ENCODE measurements around the gene FARS2. TPM values are rescaled to one million over a fixed set of nuclear protein-coding genes. Genes with fewer than 3 reads are reported as not detected.

FARS2 gene
- total and polyA plus RNA-seq, 2 donors (not counting 1 experiment from before 2014, with no cell fraction given): 33.0 to 35.5 TPM

- intact Hi-C loops (cut with micrococcal nuclease): no loop called here
Observed at GRCh38 chr6:5463690-5464089, 202.4 kb downstream of the FARS2 start.

GRCh38 chr6:5464099-5464885 is 203.0 kb downstream of the FARS2 start:
- ChIA-PET POLR2A (no interaction called here), CTCF (interaction anchor here (1.4 kb wide), 1 partner anchor 321 kb away, joined by 4 read pairs; no protein-coding TSS in a partner anchor)
- no peak overlapping the region for H3K4me3 Mint-ChIP-seq
- H4K20me1 ChIP-seq (ENCODE audit: control insufficient read depth, insufficient read depth, low read length, poor library complexity, severe bottlenecking): no peaks in the 10 kb centered on the region
- no peak overlapping the region for H3K4me3 ChIP-seq (ENCODE audit: control extremely low read depth in 1 of 5, extremely low read depth in 1 of 5, insufficient read depth in 1 of 5, low read depth in 2 of 5, low read length in 4 of 5)
- DNase-seq (no peak), ATAC-seq (ENCODE audit: low read depth) (no peak)
- no peaks in the 10 kb centered on the region for H3K27me3 ChIP-seq (replicated peaks in 1 of 4; ENCODE audit: control extremely low read depth in 1 of 4, control insufficient read depth in 3 of 4, insufficient read depth in 4 of 4, low read length in 3 of 4)
- 69% methylated on average over 2 of the region's 6 CpGs for WGBS (ENCODE audit: insufficient coverage)
- H3K9me3 Mint-ChIP-seq (ENCODE audit: insufficient read depth): no peaks in the 10 kb centered on the region
- H2AFZ ChIP-seq (ENCODE audit: insufficient read depth, low read depth, low read length, poor library complexity, severe bottlenecking): no peak overlapping the region
- H3K4me1 ChIP-seq (ENCODE audit: control insufficient read depth in 2 of 2, insufficient read depth in 2 of 2, low read length in 2 of 2): no peaks in the 10 kb centered on the region
- H3K4me1 Mint-ChIP-seq: peaks cover 20% of the 10 kb centered on the region
- no peak overlapping the region for H3K27ac ChIP-seq (ENCODE audit: low read length in 2 of 2)
- no peaks in the 10 kb centered on the region for H3K36me3 ChIP-seq (replicated peaks in 1 of 2; ENCODE audit: control extremely low read depth in 1 of 2, control insufficient read depth in 1 of 2, extremely low read depth in 1 of 2, insufficient read depth in 2 of 2, low read length in 1 of 2)
- H3K9ac ChIP-seq (ENCODE audit: low read length): no peak overlapping the region
- no peak overlapping the region for H3K27ac Mint-ChIP-seq
- intact Hi-C loops (cut with micrococcal nuclease): no loop called here
- no peak overlapping the region for H3K4me2 ChIP-seq (replicated peaks; ENCODE audit: low read depth, low read length, poor library complexity, severe bottlenecking)
- TF ChIP-seq, protein P1, sequence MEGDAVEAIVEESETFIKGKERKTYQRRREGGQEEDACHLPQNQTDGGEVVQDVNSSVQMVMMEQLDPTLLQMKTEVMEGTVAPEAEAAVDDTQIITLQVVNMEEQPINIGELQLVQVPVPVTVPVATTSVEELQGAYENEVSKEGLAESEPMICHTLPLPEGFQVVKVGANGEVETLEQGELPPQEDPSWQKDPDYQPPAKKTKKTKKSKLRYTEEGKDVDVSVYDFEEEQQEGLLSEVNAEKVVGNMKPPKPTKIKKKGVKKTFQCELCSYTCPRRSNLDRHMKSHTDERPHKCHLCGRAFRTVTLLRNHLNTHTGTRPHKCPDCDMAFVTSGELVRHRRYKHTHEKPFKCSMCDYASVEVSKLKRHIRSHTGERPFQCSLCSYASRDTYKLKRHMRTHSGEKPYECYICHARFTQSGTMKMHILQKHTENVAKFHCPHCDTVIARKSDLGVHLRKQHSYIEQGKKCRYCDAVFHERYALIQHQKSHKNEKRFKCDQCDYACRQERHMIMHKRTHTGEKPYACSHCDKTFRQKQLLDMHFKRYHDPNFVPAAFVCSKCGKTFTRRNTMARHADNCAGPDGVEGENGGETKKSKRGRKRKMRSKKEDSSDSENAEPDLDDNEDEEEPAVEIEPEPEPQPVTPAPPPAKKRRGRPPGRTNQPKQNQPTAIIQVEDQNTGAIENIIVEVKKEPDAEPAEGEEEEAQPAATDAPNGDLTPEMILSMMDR (IDR thresholded peaks at IDR 0.05): no peak
- TF ChIP-seq EZH2 (IDR thresholded peaks at IDR 0.05; ENCODE audit: borderline replicate concordance, insufficient read depth, low read depth, low read length, poor library complexity, severe bottlenecking): no peak
- peaks cover 0 to 7% (median 0%) of the 10 kb centered on the region in 3 donors for H3K9me3 ChIP-seq (ENCODE audit: control extremely low read depth in 1 of 3, control insufficient read depth in 2 of 3, insufficient read depth in 1 of 3, low read length in 2 of 3)
- no peaks in the 10 kb centered on the region for H3K27me3 Mint-ChIP-seq
- no peaks in the 10 kb centered on the region for H3K79me2 ChIP-seq (ENCODE audit: control insufficient read depth, insufficient read depth, low read length)

More at GRCh38 chr6:5463690-5464089, 202.4 kb downstream of the FARS2 start:
- no peak overlapping the region for H3K9ac ChIP-seq (ENCODE audit: low read length)
- H3K9me3 ChIP-seq (ENCODE audit: control extremely low read depth in 1 of 3, control insufficient read depth in 2 of 3, insufficient read depth in 1 of 3, low read length in 2 of 3): peaks cover 0 to 7% (median 0%) of the 10 kb centered on the region in 3 donors
- Mint-ChIP-seq H3K4me1 (peaks cover 20% of the 10 kb centered on the region), H3K27me3 (no peaks in the 10 kb centered on the region), H3K9me3 (ENCODE audit: insufficient read depth) (no peaks in the 10 kb centered on the region), H3K27ac (no peak overlapping the region), H3K4me3 (no peak overlapping the region)
- H3K4me3 ChIP-seq (ENCODE audit: control extremely low read depth in 1 of 5, extremely low read depth in 1 of 5, insufficient read depth in 1 of 5, low read depth in 2 of 5, low read length in 4 of 5): no peak overlapping the region
- ATAC-seq (ENCODE audit: low read depth) (no peak), DNase-seq (no peak)
- no peak overlapping the region for H3K4me2 ChIP-seq (replicated peaks; ENCODE audit: low read depth, low read length, poor library complexity, severe bottlenecking)
- H3K36me3 ChIP-seq (replicated peaks in 1 of 2; ENCODE audit: control extremely low read depth in 1 of 2, control insufficient read depth in 1 of 2, extremely low read depth in 1 of 2, insufficient read depth in 2 of 2, low read length in 1 of 2): no peaks in the 10 kb centered on the region
- H3K27me3 ChIP-seq (replicated peaks in 1 of 4; ENCODE audit: control extremely low read depth in 1 of 4, control insufficient read depth in 3 of 4, insufficient read depth in 4 of 4, low read length in 3 of 4): no peaks in the 10 kb centered on the region
- no peaks in the 10 kb centered on the region for H3K79me2 ChIP-seq (ENCODE audit: control insufficient read depth, insufficient read depth, low read length)
- TF ChIP-seq EZH2 (IDR thresholded peaks at IDR 0.05; ENCODE audit: borderline replicate concordance, insufficient read depth, low read depth, low read length, poor library complexity, severe bottlenecking): no peak
- TF ChIP-seq, protein P1 (IDR thresholded peaks at IDR 0.05): no peak
- no peak overlapping the region for H2AFZ ChIP-seq (ENCODE audit: insufficient read depth, low read depth, low read length, poor library complexity, severe bottlenecking)
- no peaks in the 10 kb centered on the region for H4K20me1 ChIP-seq (ENCODE audit: control insufficient read depth, insufficient read depth, low read length, poor library complexity, severe bottlenecking)
- CTCF ChIA-PET: no interaction called here
- POLR2A ChIA-PET: no interaction called here
- WGBS (ENCODE audit: insufficient coverage): 67% methylated on average over 1 of the region's 3 CpGs
- no peak overlapping the region for H3K27ac ChIP-seq (ENCODE audit: low read length in 2 of 2)
- no peaks in the 10 kb centered on the region for H3K4me1 ChIP-seq (ENCODE audit: control insufficient read depth in 2 of 2, insufficient read depth in 2 of 2, low read length in 2 of 2)
